ENCODE data around the gene ACOX1. TPM values are rescaled to one million over a fixed set of nuclear protein-coding genes. Genes with fewer than 3 reads are reported as not detected.

The ACOX1 gene
- total and polyA plus RNA-seq, 2 of the 13 experiments (the other 11 are each of a cell fraction or from before 2014, with no cell fraction given): 86.4 to 120 TPM

- TF ChIP-seq EP300 (IDR thresholded peaks at IDR 0.05; ENCODE audit: low read depth in 2 of 2, low read length in 2 of 2) (no peak), EP300 (CRISPR knock-in tag; IDR thresholded peaks at IDR 0.05; ENCODE audit: borderline replicate concordance) (no peak), ZNF20 (CRISPR knock-in tag; IDR thresholded peaks at IDR 0.05) (no peak), KLF11 (CRISPR knock-in tag; IDR thresholded peaks at IDR 0.05) (no peak), SIN3B (IDR thresholded peaks at IDR 0.05; ENCODE audit: low read length) (no peak), ZFAT (CRISPR knock-in tag; conservative IDR thresholded peaks at IDR 0.05) (no peak), ZNF691 (CRISPR knock-in tag; IDR thresholded peaks at IDR 0.05; ENCODE audit: borderline replicate concordance, low read depth) (no peak), ATF1 (CRISPR knock-in tag; IDR thresholded peaks at IDR 0.05) (no peak), CBX5 (CRISPR knock-in tag; IDR thresholded peaks at IDR 0.05; ENCODE audit: borderline replicate concordance) (no peak), MAX (IDR thresholded peaks at IDR 0.05) (peak; percentile 43; the same call in 1 of the 2 replicates), HNRNPL (IDR thresholded peaks at IDR 0.05; ENCODE audit: low read depth, low read length) (no peak; the same call in 1 of the 2 replicates), KAT8 (CRISPR knock-in tag; IDR thresholded peaks at IDR 0.05) (no peak; the same call in 1 of the 2 replicates), HOXA3 (CRISPR knock-in tag; IDR thresholded peaks at IDR 0.05) (peak; percentile 28; the same call in 1 of the 2 replicates), ZNF280B (CRISPR knock-in tag; IDR thresholded peaks at IDR 0.05; ENCODE audit: borderline replicate concordance) (no peak), ZNF672 (CRISPR knock-in tag; IDR thresholded peaks at IDR 0.05) (no peak), ZNF12 (CRISPR knock-in tag; IDR thresholded peaks at IDR 0.05) (no peak), PRDM15 (CRISPR knock-in tag; IDR thresholded peaks at IDR 0.05) (no peak), ZBTB42 (CRISPR knock-in tag; IDR thresholded peaks at IDR 0.05) (no peak), ZGPAT (CRISPR knock-in tag; IDR thresholded peaks at IDR 0.05) (peak; percentile 63; the same call in 1 of the 2 replicates), TERF1 (CRISPR knock-in tag; IDR thresholded peaks at IDR 0.05) (no peak), ZNF251 (CRISPR knock-in tag; IDR thresholded peaks at IDR 0.05) (no peak)
Observed at GRCh38 chr17:75894049-75894733, 84.8 kb downstream of the ACOX1 start (continued).
